HG02763 (cell line): ENCODE data around the gene MPP3.
"Not testable (repeated sequence)": the region's sequence is repeated elsewhere in the genome, so short reads cannot be mapped to it uniquely, and the experiment has no call there.

ENCODE experiments used
- ATAC-seq: cut with Tn5 transposase; IDR thresholded peaks from one replicate; pipeline ENCODE4 v1.9.1; 2021; ENCODE audit warnings: mild to moderate bottlenecking, moderate library complexity; ENCODE audit not compliant: unreplicated experiment

Gene MPP3, protein sequence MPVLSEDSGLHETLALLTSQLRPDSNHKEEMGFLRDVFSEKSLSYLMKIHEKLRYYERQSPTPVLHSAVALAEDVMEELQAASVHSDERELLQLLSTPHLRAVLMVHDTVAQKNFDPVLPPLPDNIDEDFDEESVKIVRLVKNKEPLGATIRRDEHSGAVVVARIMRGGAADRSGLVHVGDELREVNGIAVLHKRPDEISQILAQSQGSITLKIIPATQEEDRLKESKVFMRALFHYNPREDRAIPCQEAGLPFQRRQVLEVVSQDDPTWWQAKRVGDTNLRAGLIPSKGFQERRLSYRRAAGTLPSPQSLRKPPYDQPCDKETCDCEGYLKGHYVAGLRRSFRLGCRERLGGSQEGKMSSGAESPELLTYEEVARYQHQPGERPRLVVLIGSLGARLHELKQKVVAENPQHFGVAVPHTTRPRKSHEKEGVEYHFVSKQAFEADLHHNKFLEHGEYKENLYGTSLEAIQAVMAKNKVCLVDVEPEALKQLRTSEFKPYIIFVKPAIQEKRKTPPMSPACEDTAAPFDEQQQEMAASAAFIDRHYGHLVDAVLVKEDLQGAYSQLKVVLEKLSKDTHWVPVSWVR

GRCh38 chr17:43832976-43833829 is at the start of gene MPP3:
TSS of gene MPP3 (minus strand) at chr17:43833146. CDS start at chr17:43831906, 1,240 bp downstream.
- no peak for ATAC-seq

- ATAC-seq = no peak
Observed at GRCh38 chr17:43881758-43882505, 49.0 kb upstream of the MPP3 start.

DNA sequence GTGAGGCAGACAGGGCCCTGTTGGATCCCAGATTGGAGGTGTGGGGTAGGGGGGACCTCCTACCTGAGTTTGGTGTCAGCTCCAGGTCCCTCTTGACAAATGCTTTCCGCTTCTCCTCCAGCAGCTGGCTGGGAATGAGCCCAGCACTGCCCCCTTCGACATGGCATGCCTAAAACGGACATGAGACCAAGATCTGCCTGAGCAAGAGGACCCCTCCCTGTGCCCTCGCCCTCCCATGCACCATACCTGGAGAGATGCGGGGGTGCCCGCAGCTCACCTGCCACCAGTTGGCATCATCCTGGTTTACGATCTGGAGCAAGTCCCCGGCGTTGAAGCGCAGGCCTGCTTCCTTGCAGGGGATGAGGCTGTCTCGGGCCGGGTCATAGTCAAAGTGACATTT is 48.2 kb upstream of the MPP3 start:
- ATAC-seq = no peak

GRCh38 chr17:43880420-43880991 is 47.6 kb upstream of the MPP3 start:
- no peak for ATAC-seq

DNA sequence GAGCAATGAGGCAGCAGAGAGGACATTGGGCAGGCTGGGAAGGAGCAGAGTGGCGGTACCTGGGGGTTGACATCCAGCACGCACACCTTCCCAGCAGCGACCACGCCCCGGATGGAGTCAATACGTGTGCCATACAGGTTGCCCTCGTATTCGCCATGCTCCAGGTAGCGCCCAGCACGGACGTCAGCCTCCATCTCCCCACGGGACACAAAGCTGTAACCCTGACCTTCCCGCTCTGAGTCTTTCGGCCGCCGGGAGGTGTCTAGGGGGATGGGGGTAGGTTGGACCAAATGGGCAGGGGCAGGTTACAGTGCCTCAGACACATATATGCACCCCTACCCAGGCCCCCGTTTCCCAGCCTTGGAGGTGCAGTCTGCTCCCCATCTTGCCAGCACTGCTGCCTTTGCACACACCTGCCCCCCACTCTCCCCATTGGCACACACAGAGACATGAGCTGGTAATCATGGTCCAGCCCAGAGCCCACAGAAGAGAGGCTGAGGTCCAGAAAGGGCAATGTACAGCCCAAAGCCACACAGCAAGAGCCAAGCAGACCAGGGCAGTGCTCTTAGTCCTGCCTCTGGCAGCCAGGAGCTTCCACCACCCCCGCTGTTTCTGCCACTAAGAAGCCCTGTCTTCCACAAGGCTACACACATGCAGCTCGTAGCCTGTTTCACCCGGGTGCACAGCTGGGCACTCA is 46.9 kb upstream of the MPP3 start:
- ATAC-seq = no peak

- ATAC-seq = no peak
Observed at GRCh38 chr17:43878260-43879175, 45.6 kb upstream of the MPP3 start.

DNA sequence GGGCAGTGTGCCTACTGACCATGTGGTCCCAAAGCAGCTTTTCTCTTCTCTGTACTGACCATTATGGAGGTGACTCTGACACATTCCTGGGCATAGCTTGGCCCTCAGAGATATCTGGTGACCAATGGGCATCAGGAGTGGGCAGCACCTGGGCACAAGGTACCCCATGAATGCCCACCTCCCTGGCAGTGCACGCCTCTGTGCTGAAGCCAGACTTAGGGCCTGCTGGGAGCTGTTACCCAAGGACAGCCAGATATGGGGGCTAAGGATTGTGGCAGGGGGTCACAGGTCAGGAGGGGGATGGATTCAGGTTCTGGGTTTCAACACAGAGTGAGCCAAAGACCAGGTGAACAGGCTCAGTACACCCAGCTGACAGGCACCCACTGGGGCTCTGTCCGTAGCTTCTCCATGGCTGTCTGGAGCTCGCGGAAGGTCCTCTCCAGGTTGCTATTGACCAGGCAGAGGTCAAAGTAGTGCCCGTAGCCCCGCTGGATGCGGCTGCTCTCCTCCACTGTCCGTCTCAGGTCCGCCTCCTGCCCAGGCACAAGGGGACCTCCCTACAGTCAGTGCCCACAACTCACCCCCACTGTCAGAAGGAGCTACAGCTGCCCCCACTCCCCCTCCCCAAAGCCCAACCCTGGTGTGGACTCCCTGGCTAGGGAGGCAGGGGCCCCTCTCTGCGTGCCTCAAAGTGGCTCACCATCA is 44.7 kb upstream of the MPP3 start:
- ATAC-seq = no peak

DNA sequence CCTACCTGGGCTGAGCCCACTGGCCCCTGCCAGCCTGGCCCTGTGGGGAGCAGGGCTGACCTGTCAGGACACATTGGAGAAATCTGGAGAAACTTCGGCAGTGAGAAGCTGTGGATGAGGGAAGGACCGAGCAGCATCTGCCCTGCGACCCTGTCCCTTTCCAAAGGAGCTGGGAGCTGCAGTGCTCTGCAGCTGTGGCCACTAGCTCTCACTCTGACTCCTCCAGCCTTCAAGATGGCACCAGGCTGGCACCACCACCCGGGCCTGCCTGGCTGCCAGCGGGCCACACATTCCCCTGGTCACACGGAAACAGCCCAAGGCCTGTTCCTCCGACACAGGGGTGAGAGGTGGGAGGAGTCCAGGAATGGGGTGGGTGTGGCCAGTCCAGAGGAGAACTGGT is 44.1 kb upstream of the MPP3 start:
- no peak for ATAC-seq

- ATAC-seq = no peak
Observed at GRCh38 chr17:43875476-43876147, 42.7 kb upstream of the MPP3 start.

- no peak for ATAC-seq
Observed at GRCh38 chr17:43874293-43874692, 41.3 kb upstream of the MPP3 start.

GRCh38 chr17:43873815-43874214 is 40.9 kb upstream of the MPP3 start:
- ATAC-seq = no peak

GRCh38 chr17:43873091-43873490 is 40.1 kb upstream of the MPP3 start:
- no peak for ATAC-seq

DNA sequence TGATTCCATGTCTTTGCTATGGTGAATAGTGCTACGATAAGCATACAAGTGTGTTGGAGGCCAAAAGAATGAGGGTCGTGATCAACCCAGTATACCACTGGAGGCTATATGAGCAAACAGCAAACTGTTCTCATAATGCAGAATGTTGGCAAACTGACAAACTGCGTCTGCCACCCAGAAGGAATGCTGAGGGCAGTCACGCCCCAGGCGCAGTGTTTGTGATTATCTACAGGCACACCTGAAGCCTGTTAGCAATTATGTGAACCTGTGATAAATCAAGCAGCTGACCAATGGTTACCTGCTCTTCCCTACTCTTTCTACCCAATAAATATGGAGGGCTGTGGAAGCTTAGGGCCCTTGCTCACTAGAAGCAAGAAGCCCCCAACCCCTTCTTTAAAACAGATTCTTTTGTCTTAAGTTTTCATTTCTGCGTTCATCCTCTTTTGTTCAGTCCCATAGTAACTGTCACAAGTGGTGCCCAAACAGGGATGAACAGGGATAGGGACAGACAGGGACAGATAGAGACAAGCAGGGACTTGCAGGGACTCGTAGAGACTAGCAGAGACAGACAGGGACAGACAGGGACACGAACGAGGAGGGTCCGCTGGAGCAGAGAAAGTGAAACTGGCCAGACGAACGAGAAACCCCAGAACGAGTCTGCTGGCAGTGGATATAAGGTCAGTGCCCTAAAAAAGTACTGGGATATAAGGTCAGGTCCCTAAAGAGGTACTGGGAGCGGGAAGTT is 39.2 kb upstream of the MPP3 start:
- no peak for ATAC-seq

DNA sequence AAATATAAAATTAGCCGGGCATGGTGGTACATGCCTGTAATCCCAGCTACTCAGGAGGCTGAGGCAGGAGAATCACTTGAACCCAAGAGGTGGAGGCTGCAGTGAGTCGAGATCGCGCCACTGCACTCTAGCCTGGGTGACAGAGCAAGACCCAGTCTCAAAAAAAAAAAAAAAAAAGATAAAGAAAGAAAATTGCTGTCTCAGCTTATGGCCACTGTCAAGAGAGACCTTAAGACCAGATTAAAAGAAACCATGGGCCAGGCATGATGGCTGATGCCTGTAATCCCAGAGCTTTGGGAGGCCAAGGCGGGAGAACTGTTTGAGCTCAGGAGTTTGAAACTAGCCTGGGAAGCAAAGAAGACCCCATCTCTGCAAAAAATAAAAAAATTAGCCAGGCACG is 36.1 kb upstream of the MPP3 start:
- not testable (repeated sequence) for ATAC-seq

GRCh38 chr17:43868226-43868994 is 35.5 kb upstream of the MPP3 start:
- no peak for ATAC-seq
